ENCODE measurements around the gene HAGHL. TPM values are rescaled to one million over a fixed set of nuclear protein-coding genes. Genes with fewer than 3 reads are reported as not detected.

HAGHL gene
- total RNA-seq, 2 donors from 2014 or later, result 2.6 to 13.0 TPM

GRCh38 chr16:734981-735881 lies 8.3 kb downstream of the HAGHL start:
- H3K9ac ChIP-seq (ENCODE audit: low read depth in 2 of 2, low read length in 2 of 2), result no peak overlapping the region
- no peak overlapping the region for H3K4me3 ChIP-seq
- H3K9me3 ChIP-seq, result no peaks in the 10 kb centered on the region
- peaks cover 8% of the 10 kb centered on the region for H3K36me3 ChIP-seq
- no peak overlapping the region for H3K27ac ChIP-seq
- DNase-seq, result no peak
- intact Hi-C loops (cut with DNase I), result no loop called here
- peaks cover 6% of the 10 kb centered on the region for H3K4me1 ChIP-seq
- no peak for TF ChIP-seq CTCF (IDR thresholded peaks at IDR 0.05)
- H3K27me3 ChIP-seq, result no peaks in the 10 kb centered on the region

- no peak overlapping the region for H3K27ac ChIP-seq
- H3K36me3 ChIP-seq, result peaks cover 8% of the 10 kb centered on the region
Measured at GRCh38 chr16:735982-736453, 9.1 kb downstream of the HAGHL start.

GRCh38 chr16:736936-737481 lies 10.1 kb downstream of the HAGHL start:
- Histone ChIP-seq H3K27ac (no peak overlapping the region), H3K9ac (ENCODE audit: low read depth in 2 of 2, low read length in 2 of 2) (no peak overlapping the region), H3K4me3 (no peak overlapping the region), H3K9me3 (no peaks in the 10 kb centered on the region), H3K27me3 (no peaks in the 10 kb centered on the region), H3K4me1 (peaks cover 6% of the 10 kb centered on the region), H3K36me3 (peaks cover 8% of the 10 kb centered on the region)
- no peak for DNase-seq
- TF ChIP-seq CTCF (IDR thresholded peaks at IDR 0.05), result no peak
- intact Hi-C loops (cut with DNase I), result no loop called here

More at GRCh38 chr16:735982-736453, 9.1 kb downstream of the HAGHL start:
- no peak overlapping the region for H3K9ac ChIP-seq (ENCODE audit: low read depth in 2 of 2, low read length in 2 of 2)
- no peak for TF ChIP-seq CTCF (IDR thresholded peaks at IDR 0.05)
- no peaks in the 10 kb centered on the region for H3K9me3 ChIP-seq
- DNase-seq, result no peak
- H3K4me3 ChIP-seq, result no peak overlapping the region
- H3K27me3 ChIP-seq, result no peaks in the 10 kb centered on the region
- intact Hi-C loops (cut with DNase I), result no loop called here
- H3K4me1 ChIP-seq, result peaks cover 6% of the 10 kb centered on the region

- Histone ChIP-seq H3K4me1 (peaks cover 6% of the 10 kb centered on the region), H3K9ac (ENCODE audit: low read depth in 2 of 2, low read length in 2 of 2) (peak overlapping the region; percentile 84 to 95), H3K27me3 (no peaks in the 10 kb centered on the region), H3K4me3 (peak overlapping the region; percentile 83), H3K27ac (peak overlapping the region; percentile 60), H3K9me3 (no peaks in the 10 kb centered on the region), H3K36me3 (no peaks in the 10 kb centered on the region)
- TF ChIP-seq CTCF (IDR thresholded peaks at IDR 0.05), result no peak
- DNase-seq, result peak; percentile 56
- intact Hi-C loops (cut with DNase I), result no loop called here
Measured at GRCh38 chr16:739560-740458, 12.9 kb downstream of the HAGHL start.

GRCh38 chr16:740459-740763 lies 13.5 kb downstream of the HAGHL start:
- H3K4me3 ChIP-seq, result peak overlapping the region; percentile 83
- TF ChIP-seq CTCF (IDR thresholded peaks at IDR 0.05), result no peak
- no peaks in the 10 kb centered on the region for H3K36me3 ChIP-seq
- intact Hi-C loops (cut with DNase I), result no loop called here
- H3K9ac ChIP-seq (ENCODE audit: low read depth in 2 of 2, low read length in 2 of 2), result peak overlapping the region; percentile 84 to 95
- peak overlapping the region; percentile 60 for H3K27ac ChIP-seq
- H3K9me3 ChIP-seq, result no peaks in the 10 kb centered on the region
- no peaks in the 10 kb centered on the region for H3K27me3 ChIP-seq
- peaks cover 6% of the 10 kb centered on the region for H3K4me1 ChIP-seq
- no peak for DNase-seq
